CD4-positive, alpha-beta T cell treated with Interleukin-15 for 4 hours (primary cell): ENCODE measurements around the gene WWC2.
"Not testable (repeated sequence)": the region's sequence is repeated elsewhere in the genome, so short reads cannot be mapped to it uniquely, and the experiment has no call there.

Source experiments
- DNase-seq: peaks from one replicate; pipeline ENCODE4 v3.0.0-alpha.2; 2020; ENCODE audit warnings: low spot score

Gene WWC2

DNA sequence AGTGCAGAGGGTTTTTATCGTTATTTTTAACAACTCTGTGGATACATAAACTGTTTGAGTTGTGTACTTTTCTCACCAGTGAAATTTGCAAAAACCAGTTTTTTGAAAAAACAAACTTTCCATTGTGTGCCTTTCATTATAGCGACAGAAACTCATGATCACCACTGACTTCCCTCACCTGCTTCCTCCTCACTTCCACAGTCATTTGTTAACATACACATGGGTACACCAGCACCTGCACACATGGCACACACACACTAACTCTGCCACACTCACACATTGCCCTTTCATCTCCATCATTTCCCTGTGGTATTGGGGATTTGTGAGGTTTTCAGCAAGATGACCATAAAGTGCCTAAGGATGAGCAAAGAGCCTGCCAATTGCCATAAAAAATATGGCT, 200.4 kb downstream of the WWC2 start:
- no peak for DNase-seq

GRCh38 chr4:183300070-183300469, 201.0 kb downstream of the WWC2 start:
- DNase-seq = no peak

- no peak for DNase-seq
Observed at GRCh38 chr4:183300655-183301054, 201.6 kb downstream of the WWC2 start.

DNA sequence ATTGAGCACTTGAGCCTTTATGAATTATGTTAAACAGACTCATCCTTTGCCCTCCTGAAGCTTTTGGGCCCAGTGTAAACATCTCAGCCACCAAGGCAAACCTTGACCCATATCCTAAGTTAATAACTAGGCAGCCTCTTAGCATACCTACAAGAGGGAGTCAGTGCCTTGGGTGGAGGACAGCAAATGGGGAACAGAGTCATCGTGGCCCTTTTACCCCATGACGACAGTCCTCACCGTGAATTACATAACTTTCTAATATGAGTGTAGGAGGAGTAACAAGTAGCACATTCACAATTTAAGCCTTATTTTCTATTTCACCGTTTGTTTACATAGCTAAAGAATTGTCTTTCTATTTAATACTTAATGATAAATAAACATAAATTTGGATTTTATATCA, 204.2 kb downstream of the WWC2 start:
- DNase-seq = no peak

DNA sequence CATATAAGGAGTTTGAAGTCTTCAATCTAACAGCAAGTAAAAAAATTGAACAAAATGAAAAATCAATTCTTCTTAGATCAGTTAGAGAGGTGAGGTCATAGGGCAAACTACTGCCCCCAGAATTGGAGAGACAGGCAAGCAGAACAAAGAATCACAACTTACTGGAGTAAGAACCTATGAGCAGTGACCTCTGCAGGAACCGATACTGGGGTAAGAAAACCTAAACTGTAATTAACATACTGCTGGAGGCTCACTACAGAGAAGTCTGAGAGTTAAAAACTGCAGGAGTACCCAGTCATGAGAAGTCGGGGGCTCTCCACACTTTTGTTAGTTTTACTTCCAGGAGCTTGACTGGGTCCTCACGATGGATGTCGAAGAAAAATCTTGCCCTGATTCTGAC, 205.0 kb downstream of the WWC2 start:
- no peak for DNase-seq

- DNase-seq = no peak
Observed at GRCh38 chr4:183304538-183304937, 205.5 kb downstream of the WWC2 start.

DNA sequence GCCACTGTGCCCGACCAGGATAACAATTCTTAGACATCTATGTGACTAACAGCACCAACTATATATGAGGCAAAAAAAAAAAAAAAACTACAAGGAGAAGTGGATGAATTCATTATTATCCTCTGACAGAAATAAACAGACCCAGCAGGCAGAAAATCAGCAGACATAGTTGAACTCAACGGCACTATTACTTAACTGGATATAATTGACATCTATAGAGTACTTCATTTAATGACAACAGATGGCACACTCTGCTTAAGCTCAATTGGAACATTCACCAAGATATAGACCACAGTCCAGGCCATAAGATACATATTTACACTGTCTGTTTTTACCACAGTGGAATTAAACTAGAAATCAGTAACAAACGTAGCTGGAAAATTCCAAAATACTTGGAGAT, 207.8 kb downstream of the WWC2 start:
- no peak for DNase-seq

GRCh38 chr4:183312841-183313240, 213.8 kb downstream of the WWC2 start:
- DNase-seq = no peak

GRCh38 chr4:183314336-183314735, 215.3 kb downstream of the WWC2 start:
- no peak for DNase-seq

DNA sequence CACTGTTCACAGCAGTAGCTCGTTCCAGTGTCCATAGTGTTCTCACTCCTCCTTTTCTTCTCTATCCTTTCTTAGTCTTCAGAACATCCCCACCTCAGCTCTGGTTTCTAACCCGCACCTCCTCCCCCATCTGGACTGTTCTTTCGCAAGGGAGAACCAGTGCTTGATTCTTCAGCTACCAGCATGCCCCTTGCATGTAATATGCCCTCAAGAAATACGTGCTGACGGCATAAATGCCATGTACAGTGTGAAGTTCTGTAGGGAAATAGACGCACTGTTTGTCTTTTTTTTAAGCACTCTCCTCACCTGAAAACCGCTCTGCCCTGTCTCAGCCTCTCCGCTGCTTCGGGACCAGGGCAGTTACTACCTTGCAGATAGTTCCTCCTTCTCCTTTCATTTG, 215.7 kb downstream of the WWC2 start:
- no peak for DNase-seq

DNA sequence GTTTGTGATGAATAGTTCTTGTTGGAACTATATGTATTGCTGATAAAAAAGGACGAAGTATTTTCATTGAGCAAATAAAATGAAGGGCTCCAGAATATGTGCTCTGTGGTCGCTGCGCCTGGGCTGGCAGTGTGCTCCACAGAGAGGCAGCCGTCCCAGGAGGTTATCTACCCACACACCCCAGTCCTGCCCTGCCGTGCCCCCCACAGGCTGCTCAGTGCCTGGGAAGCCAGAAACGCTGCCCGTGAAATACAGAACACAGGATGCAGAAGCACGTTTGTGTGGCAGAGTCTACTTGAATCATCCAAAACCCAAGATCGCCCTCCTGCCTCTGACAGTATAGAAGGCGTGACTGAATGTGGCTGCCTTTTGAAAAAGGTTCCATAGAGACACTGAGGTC, 219.6 kb downstream of the WWC2 start:
- no peak for DNase-seq

DNA sequence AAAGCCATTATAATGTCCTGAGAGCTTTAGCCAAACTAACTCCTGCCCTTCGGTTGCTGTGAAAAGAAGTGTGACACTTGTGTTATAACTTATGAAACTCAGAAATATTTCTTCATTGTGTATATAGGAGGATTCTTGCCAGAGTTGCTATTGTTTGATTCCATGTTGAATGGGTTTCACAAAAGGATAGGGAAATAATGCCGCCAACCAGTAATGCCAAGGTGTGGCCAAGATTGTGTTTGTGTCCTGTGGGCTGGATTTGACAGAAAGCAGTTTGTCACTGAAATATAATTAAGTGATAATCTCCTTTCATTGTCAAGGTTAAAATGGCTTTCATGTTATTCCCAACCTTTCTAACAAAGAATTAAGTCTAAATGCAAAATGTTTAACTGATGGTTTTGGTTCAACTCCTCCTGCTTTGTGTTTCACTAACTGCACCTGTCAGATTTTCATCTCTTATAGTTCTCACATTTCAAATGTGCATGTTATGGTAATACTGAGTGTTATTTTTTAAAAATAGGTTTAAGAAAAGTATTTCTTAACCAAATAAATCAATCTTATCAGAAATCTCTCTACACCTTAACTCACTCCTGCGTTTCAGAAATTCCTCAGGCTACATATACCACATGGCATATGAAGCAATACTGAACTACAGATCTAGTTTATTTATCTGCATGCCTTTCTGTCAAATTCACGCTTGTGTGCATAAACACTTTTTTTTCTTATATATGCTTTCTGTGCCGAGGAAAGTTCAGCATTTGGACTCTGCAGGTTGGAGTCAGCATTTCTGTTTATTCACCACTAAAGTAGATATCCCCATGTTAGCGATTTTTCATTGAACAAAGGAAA, 221.4 kb downstream of the WWC2 start, which contains the start of gene CLDN22:
Gene CLDN22 (minus strand): TSS at position 66 of the 849 bp plus-strand sequence. CDS start 58 bp downstream, at position 8.
- DNase-seq = no peak

- no peak for DNase-seq
Observed at GRCh38 chr4:183321079-183321478, 222.0 kb downstream of the WWC2 start.

DNA sequence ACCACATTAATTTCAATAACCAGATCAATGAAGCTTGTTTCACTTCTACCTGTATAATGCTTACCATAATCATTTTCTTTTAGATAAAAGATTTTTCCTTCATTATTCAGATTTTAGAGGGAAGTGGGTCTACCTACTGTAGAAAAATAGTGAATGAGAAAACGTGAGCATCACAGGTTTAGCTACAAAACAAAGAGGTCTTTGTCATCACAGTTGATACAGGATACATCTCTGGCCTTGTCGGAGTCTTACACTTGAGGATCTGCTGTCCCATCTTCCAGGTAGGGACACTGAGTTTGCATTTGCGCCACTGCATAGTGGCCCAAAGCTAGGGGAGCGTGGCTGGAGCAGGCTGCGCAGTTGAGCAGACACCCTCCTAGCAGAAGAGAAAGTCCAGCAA, 222.5 kb downstream of the WWC2 start:
- DNase-seq = no peak

DNA sequence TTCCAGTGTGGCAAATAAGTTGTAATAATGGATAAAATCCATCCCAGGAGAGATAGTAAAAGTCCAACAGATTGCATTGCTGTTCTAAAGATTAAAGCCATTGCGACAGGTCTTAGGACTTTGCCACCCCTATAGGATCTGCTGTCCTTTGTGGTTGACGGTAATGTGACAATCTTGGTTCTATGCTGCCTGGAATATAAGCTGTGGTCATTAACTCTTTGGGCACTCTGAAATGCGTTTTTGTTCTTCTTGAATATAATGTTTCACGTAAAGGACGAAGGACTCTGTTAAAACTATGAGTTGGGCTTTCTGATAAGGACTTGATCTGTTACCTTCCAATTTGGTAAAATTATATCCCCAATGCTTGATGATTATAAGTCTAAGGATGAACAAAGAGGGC, 223.3 kb downstream of the WWC2 start, which contains the start of gene CLDN24:
Gene CLDN24 (minus strand): TSS at position 101 of the 400 bp plus-strand sequence. CDS start 0 bp downstream, at position 101.
- no peak for DNase-seq

- no peak for DNase-seq
Observed at GRCh38 chr4:183323295-183323694, 224.2 kb downstream of the WWC2 start.

GRCh38 chr4:183324056-183324455, 225.0 kb downstream of the WWC2 start:
- DNase-seq = not testable (repeated sequence)

- no peak for DNase-seq
Observed at GRCh38 chr4:183324619-183325018, 225.6 kb downstream of the WWC2 start.

GRCh38 chr4:183326387-183326786, 227.3 kb downstream of the WWC2 start:
- DNase-seq = not testable (repeated sequence)

DNA sequence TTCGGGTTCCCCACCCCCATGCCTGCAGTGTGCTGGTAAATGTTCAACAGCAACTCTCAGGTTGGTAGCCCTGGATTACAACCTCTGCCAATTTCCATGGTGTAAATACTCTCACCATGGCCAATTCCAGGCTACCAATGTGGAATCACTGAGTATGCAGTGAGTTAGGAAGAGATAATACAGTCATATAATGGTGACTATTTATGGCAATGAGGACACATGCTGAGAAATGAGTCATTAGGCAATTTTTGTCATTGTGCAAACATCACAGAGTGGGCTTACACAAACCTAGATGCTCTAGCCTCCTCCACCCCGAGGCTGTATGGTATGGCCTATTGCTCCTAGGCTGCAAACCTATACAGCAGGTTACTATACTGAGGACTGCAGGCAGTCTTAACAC, 227.8 kb downstream of the WWC2 start:
- no peak for DNase-seq

- DNase-seq = no peak
Observed at GRCh38 chr4:183327827-183328226, 228.8 kb downstream of the WWC2 start.

DNA sequence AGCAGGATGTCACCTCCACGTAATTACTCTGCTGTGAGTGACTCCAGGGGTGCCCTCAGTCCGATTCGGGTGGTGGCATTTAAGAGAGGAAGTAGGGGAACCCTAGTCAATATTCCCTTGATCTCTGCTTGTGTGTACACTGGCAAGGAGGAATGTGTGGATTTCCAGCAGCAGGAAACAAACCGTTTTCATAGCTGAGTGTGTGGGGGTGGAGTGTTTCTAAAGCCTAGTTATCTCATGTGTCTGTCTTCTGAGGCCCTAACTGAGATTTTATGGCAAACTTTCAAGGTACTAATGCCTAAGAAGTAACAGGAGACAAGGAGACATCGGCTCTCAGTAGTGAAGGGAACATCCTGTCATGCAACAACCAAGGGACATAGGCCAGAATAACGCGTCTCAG, 229.8 kb downstream of the WWC2 start:
- DNase-seq = no peak

GRCh38 chr4:183329244-183329643, 230.2 kb downstream of the WWC2 start:
- no peak for DNase-seq
